Activated CD4-positive, CD25-positive, alpha-beta regulatory T cell treated with anti-CD3 and anti-CD28 coated beads, Interleukin-2, amount 50 U/mL, for 24 hours (primary cell): ENCODE results near the gene GNB4.

Source experiments
- ATAC-seq, 2 donors: fragments of 150-1000 bp; cut with Tn5 transposase; one replicate each; pipeline ENCODE4 v1.10.0; 2021; ENCODE audit warnings: mild to moderate bottlenecking in 1 of 2, moderate library complexity in 1 of 2

The GNB4 gene

DNA sequence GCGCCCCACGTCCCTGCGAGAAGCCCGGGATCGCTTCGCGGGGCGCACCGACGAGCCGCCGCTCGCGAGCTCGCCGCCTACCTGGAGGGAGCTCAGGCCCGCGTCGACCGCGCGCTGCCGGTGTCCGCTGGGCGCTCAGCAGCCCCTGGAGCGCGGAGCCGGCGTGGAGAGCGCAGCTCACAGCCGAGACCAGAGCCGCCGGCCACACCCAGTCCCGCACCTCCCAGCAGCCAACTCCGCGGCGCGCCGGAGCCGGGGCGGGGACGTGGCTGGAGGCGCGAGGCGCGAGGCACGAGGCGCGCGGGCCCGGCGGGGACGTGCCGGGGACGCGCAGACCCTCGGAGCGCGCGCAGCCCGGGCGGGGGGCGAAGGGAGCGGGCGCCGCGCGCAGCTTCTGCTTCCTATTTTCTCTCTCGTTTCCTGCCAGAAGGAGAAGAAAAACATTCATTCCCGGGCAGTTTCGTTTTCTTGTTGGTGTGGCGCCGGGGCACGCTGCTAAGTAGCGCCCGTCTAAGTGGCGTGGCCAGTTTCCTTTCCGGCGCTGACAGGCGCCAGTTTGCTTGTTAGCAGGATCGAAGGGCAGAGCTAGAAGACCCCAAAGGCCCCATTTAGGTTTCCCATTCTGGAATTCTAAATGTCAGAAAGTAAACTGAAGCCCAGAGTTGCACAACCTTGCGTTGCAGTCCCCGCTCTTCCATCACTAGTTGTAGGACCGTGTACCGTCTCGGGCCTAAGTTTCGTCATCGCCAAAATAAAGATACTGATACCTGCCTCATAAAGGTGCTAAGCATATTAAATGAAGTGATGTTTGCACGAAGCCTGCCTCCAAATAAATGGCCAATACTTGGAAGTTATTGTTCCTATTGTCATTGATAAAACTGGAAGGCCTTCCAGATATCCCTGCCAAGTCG lies at the start of gene GNB4:
TSS of gene GNB4 (minus strand) at position 206 of the 911 bp plus-strand sequence. CDS start 25,270 bp downstream, outside the sequence.
- peak; percentile 70 to 74 for ATAC-seq

DNA sequence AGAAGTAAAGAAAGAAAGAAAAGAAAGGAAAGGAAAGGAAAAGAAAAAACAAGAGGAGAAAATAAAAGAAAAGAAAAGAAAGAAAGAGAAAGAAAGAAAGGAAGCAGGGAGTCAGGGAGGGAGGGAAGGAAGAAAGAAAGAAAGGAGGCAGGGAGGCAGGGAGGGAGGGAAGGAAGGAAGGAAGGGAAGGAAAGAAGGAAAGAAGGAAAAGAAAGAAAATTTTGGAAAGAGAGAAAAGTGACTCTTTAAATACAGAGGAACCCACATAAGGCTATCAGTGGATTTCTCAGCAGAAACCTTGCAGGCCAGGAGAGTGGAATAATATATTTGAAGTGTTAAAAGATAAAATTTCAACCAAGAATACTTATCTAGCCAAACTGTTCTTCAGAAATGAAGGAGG lies 44.2 kb upstream of the GNB4 start:
- no peak for ATAC-seq

GRCh38 chr3:179493260-179493659 lies 42.0 kb upstream of the GNB4 start:
- no peak for ATAC-seq

DNA sequence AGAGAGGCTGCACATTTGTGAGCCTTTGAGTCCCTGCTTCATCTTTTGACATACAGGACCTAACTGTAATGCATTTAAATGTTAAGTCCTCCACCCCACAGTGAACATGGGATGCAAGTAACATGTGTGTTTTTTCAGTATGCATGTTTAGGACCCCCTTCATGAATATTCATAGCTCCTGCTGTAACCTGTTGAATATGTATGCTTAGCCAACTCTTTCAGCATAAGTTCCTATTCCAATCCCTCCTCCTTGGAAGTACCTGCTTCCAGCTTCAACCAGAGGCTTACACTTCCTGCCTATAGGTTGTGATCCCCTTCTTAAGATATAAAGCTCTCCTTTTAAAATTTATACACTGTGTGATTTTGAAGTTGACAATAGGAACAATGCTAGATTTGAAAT lies 36.9 kb upstream of the GNB4 start:
- no peak for ATAC-seq

- no peak for ATAC-seq
These were observed 35.5 kb upstream of the GNB4 start for GRCh38 chr3:179486806-179487205.

DNA sequence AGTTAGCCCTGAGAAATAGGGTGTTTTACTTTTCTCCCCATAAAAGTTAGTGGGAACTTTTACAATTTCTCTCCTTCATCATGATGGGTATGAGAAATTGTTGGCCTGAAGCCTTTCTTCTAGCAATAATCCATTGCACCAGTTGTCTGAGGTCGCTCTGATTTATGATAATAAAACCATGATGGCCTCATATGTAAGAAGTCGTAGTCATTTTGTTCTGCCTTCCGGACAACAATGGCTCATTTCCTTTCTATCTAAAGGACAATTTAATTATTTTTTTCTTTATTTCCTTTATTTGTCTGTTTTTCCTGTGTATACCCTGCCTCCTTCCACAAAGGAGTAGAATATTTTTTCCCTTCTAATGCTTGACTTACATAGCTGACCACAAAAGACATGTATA lies 31.6 kb upstream of the GNB4 start:
- no peak for ATAC-seq

DNA sequence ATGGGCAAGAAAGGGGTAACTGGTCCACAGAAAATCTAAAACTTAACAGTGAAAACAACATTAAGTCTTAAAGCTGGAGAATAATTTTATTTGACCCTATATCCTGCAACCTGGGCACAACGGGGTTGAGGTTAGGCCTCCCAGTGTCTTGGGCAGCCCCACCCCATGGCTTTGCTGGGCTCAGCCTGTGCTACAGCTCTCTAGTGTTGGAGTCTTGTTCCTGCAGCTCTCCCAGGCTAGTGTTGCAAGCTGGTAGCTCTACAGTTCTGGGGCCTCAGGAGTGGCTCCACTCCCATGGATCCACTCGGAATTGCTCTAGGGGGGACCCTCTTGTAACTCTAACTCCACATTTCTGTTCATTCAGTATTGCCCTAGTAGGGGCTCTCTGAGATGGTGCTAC lies 24.9 kb upstream of the GNB4 start:
- no peak for ATAC-seq

- ATAC-seq, result no peak
These were observed 23.2 kb upstream of the GNB4 start for GRCh38 chr3:179474480-179474879.

GRCh38 chr3:179473565-179473964 lies 22.3 kb upstream of the GNB4 start:
- ATAC-seq, result no peak

DNA sequence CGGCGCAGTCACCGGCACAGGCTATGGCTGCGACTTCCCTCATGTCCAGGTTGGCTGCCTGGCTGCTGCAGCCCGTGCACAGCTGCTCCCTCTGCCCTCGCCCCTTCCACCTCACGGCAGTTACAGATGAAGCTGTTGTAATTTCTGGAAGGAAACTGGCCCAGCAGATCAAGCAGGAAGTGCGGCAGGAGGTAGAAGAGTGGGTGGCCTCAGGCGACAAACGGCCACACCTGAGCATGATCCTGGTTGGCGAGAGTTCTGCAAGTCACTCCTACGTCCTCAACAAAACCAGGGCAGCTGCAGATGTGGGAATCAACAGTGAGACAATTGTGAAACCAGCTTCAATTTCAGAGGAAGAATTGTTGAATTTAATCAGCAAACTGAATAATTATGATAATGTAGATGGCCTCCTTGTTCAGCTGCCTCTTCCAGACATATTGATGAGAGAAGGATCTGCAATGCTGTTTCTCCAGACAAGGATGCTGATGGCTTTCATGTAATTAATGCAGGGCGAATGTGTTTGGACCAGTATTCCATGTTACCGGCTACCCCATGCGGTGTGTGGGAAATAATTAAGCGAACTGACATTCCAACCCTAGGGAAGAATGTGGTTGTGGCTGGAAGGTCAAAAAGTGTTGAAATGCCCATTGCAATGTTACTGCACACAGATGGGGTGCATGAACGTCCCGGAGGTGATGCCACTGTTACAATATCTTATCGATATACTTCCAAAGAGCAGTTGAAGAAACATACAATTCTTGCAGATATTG lies 13.2 kb upstream of the GNB4 start:
- ATAC-seq, result peak in 1 of 2 donors; percentile 24

GRCh38 chr3:179463319-179463718 lies 12.0 kb upstream of the GNB4 start:
- no peak for ATAC-seq

- no peak for ATAC-seq
These were observed 9.0 kb upstream of the GNB4 start for GRCh38 chr3:179460260-179460659.

DNA sequence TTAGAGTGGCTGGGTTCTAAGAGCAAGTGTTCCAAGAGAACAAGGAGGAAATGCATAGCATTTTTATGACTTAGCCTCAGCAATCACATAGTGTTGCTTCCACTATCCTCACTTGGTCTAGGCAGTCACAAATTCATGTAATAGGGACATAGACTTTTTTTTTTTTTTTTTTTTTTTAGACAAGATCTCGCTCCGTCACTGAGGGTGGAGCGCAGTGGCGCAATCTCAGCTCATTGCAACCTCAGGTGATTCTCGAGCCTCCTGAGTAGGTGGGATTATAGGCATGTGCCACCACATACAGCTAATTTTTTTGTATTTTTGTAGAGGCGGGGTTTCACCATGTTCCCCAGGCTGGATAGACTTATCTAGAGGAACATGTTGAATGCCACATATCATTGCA lies 4.7 kb upstream of the GNB4 start:
- no peak for ATAC-seq

GRCh38 chr3:179454887-179455286 lies 3.6 kb upstream of the GNB4 start:
- ATAC-seq, result no peak

DNA sequence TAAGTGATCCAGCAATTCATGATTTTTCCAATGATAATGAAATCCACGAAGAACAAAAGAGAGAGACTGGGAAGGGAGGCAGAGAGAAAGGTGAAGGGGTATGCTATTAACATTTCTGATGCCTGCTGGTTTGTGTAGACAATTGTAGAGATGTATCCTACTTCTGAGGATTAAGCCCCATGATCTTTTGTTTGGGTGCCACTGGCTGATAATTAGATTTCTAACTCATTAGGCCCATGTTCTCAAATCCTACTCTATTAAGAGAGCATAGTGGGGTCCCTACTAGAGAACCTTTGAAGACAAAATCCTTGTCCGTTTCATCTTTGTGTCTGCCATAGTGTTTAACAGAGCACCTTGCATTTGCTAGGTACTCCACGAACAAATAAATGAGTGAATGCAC lies 2.7 kb upstream of the GNB4 start:
- no peak for ATAC-seq

DNA sequence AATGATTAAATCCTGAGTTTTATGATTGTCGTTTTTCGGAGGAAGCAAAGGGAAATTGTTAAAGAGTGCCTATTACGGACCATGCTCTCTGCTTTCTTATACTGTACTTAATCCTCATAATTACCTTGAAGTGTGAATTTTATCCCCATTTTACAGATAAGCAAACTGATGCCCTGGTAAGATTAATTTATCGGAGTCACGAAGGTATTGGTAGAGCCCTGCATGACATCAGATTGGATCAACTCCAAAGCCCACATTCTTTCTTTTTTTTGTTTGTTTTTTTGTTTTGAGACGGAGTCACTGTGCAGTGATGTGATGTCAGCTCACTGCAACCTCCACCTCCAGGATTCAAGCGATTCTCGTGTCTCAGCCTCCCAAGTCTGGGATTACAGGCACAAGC lies 1.6 kb upstream of the GNB4 start:
- ATAC-seq, result no peak

- ATAC-seq, result no peak
These were observed 900 bp upstream of the GNB4 start for GRCh38 chr3:179452176-179452564.

GRCh38 chr3:179450901-179451264 lies 387 bp downstream of the GNB4 start:
- ATAC-seq, result peak; percentile 22 to 24

DNA sequence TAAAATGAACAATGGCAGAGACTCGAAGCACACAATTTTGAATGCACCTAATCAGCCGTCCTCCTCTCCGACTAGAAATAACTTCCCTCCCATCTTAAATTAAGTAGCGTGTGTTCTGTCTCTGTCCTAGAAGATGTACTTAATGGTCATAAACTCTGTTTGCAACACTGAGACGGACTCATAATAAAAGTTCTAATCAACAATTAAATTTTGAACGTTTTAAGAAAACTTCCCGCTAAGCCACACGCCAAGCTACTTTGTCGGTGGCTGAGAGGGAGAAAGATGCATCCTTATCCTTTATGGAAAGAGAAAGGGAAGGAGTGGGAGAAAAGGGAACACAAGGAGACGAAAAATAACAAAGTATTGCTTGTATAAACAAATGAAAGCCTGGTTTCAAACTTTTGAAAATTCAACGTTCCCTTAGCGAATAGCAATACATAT lies 989 bp downstream of the GNB4 start:
- no peak for ATAC-seq

DNA sequence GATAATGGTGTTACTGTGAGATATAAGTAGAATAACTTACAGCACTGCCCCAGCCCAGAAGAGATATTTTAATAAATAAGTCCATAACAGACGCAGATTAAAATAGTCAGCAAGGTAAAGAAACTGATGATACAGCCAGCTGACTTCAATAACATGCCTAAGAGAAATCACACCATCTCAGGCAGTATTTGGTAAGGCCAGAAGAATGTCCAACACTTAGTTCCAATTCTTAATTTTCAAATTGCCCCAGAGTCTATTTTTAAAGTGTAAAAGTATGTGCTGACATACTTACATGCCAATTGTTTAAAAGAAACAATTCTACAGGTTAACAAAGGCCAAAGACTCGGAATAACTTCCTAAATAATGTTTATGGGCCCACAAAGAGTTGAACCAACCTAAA lies 1.6 kb downstream of the GNB4 start:
- no peak for ATAC-seq

GRCh38 chr3:179447251-179447650 lies 4.0 kb downstream of the GNB4 start:
- ATAC-seq, result no peak

DNA sequence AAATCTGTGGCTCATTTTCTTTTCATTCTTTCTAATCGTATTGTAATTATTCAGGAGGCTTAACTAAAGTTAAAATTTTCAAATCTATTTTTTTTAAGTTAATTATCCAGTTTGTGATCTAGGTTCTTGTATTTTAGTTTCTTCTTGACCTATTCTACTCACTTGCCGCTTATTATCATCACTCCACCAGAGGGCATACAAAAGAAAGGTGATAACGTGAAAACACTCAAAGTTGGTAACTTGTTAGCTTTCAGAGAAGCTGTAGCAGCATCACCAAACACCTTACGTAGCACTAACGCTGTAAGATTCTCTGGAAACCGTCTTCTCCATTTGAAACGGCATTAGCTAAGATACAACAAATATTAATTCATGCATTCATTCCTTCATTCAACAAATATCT lies 4.8 kb downstream of the GNB4 start:
- ATAC-seq, result no peak

DNA sequence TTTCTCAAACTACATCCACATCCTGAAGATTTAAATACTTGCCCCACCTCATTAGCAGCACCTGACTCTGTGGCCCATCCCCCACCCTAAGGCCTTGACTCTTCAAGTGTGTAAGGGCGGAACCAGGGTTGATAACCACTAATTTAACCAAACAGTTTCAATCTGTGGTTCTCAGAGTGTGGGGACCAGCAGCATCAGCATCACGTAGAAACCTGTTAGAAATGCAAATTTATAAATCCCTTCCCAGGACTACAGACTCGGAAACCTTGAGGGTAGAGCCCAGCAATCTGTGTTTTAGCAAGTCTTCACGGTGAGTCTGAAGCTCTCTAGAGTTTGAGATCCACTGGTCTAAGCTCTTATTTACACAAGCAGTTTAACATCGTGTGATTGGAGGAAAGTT lies 12.4 kb downstream of the GNB4 start:
- peak in 1 of 2 donors; percentile 24 for ATAC-seq

DNA sequence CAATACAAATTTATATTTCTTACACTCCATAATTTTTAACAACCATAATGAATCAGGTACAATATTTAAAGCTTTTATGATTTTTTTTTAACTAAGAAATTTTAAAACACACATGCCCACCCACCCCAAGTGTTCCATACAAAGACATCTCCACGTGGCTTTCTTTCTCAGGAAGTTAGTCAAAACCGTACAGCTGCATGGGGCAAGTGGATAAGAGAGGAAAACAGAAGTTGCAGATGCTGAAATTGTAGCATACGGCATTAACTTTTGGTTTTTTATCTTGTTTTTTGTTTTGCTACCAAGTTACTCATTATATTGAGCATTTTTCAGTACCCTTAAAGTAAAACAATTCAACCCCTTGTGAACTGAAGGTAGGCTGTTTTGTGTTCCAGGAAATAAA lies 14.8 kb downstream of the GNB4 start:
- ATAC-seq, result no peak
